K562 (cell line): Measurements from ENCODE around the gene DOK4. TPM values are rescaled to one million over a fixed set of nuclear protein-coding genes. Genes with fewer than 3 reads are reported as not detected.

Source experiments
- ARID3A ChIP-seq: IDR thresholded peaks from 2 replicates; pipeline ENCODE4 v1.6.1; 2012; ENCODE audit warnings: low read depth, low read length, improper control_type of control experiment, borderline replicate concordance
- BACH1 ChIP-seq: fragments of 200-800 bp; sonication (Bioruptor generic); IDR thresholded peaks from 2 replicates; pipeline ENCODE4 v1.6.1; 2016; ENCODE audit warnings: missing genetic modification characterization, missing compliant biosample characterization
- CLOCK ChIP-seq: fragments of 250-450 bp; sonication (Bioruptor Pico); IDR thresholded peaks from 2 replicates; pipeline ENCODE4 v1.4.0; 2020; ENCODE audit warnings: mild to moderate bottlenecking, moderate library complexity, borderline replicate concordance
- ELF4 ChIP-seq: fragments of 450-650 bp; formaldehyde crosslinking; IDR thresholded peaks from 2 replicates; pipeline ENCODE4 v1.4.0; 2022; ENCODE audit warnings: missing genetic modification characterization
- ETS1 ChIP-seq: conservative IDR thresholded peaks from 2 replicates; pipeline ENCODE4 v1.6.1; 2011; ENCODE audit warnings: low read depth, mild to moderate bottlenecking, low read length; ENCODE audit not compliant: control insufficient read depth
- HDAC1 ChIP-seq, 2 experiments: fragments of 450-650 bp; IDR thresholded peaks; 2 replicates each; pipeline ENCODE4 v1.6.1; 2016 to 2017; ENCODE audit warnings: inconsistent platforms in 1 of 2, mild to moderate bottlenecking in 1 of 2, moderate library complexity in 1 of 2
- HNRNPL ChIP-seq: fragments of 200-400 bp; formaldehyde crosslinking; IDR thresholded peaks from 2 replicates; pipeline ENCODE4 v1.6.1; 2017; ENCODE audit warnings: low read depth, mild to moderate bottlenecking, low read length
- HOXB6 ChIP-seq: fragments of 250-450 bp; sonication (Bioruptor Pico); IDR thresholded peaks from 2 replicates; pipeline ENCODE4 v1.5.1; 2022; ENCODE audit warnings: mild to moderate bottlenecking, borderline replicate concordance
- KDM4B ChIP-seq, 2 experiments: fragments of 450-650 bp in 1 of 2; sonication (generic) in 1 of 2; IDR thresholded peaks; 2 replicates each; pipeline ENCODE4 v1.6.1; 2016 to 2017; ENCODE audit warnings: borderline replicate concordance in 2 of 2, antibody characterized with exemption in 1 of 2, low read depth in 1 of 2, mild to moderate bottlenecking in 1 of 2
- MCM5 ChIP-seq: fragments of 450-650 bp; IDR thresholded peaks from 2 replicates; pipeline ENCODE4 v1.6.1; 2016; ENCODE audit warnings: low read depth
- MEIS2 ChIP-seq: fragments of 450-650 bp; IDR thresholded peaks from 2 replicates; pipeline ENCODE4 v1.6.1; 2014; ENCODE audit warnings: mild to moderate bottlenecking; ENCODE audit not compliant: partially characterized antibody
- MIER1 ChIP-seq: fragments of 450-650 bp; IDR thresholded peaks from 2 replicates; pipeline ENCODE4 v1.6.1; 2016; ENCODE audit warnings: antibody characterized with exemption, mild to moderate bottlenecking, low read depth
- MNT ChIP-seq, 2 experiments: fragments of 450-650 bp; conservative IDR thresholded peaks; 2 replicates each; pipeline ENCODE4 v1.6.1; 2017; ENCODE audit warnings: mild to moderate bottlenecking in 2 of 2, moderate library complexity in 2 of 2
- SMARCE1 ChIP-seq: fragments of 450-650 bp; IDR thresholded peaks from 2 replicates; pipeline ENCODE4 v1.7.1; 2016; ENCODE audit warnings: mild to moderate bottlenecking
- STAG1 ChIP-seq: sonication (generic); formaldehyde crosslinking; IDR thresholded peaks from 2 replicates; pipeline ENCODE4 v1.5.0; 2020; ENCODE audit warnings: missing genetic modification reagents, borderline replicate concordance
- TAF9B ChIP-seq: fragments of 450-650 bp; IDR thresholded peaks from 2 replicates; pipeline ENCODE4 v1.6.1; 2018; ENCODE audit warnings: mild to moderate bottlenecking; ENCODE audit not compliant: partially characterized antibody
- TRIM24 ChIP-seq, 2 experiments: fragments of 450-650 bp; IDR thresholded peaks; 2 replicates each; pipeline ENCODE4 v1.6.1; 2016
- TRIM28 ChIP-seq: fragments of 450-650 bp; IDR thresholded peaks from 2 replicates; pipeline ENCODE4 v1.6.1; 2017
- ZNF445 ChIP-seq: fragments of 250-450 bp; sonication (Bioruptor Pico); IDR thresholded peaks from 2 replicates; pipeline ENCODE4 v1.4.0; 2020; ENCODE audit warnings: low read depth, mild to moderate bottlenecking, moderate library complexity
- polyA plus RNA-seq, 8 experiments: library from polyadenylated mRNA; depleted of rRNA in 4 of 8; stranded (reverse) in 5 of 8; unstranded in 3 of 8; fragments of >200 nt; fragmentation: Nextera tagmentation in 2 of 8; fragmentation: Illumina TruSeq in 1 of 8; extraction: Ambion mirVana in 2 of 8; extraction: Trizol in 1 of 8; gene quantifications; 2 replicates each; pipeline versions ENCODE4 v1.2.1 to v1.2.3, GENCODE V29; 2011 to 2014; ENCODE audit warnings: inconsistent platforms in 1 of 8, missing spikeins in 1 of 8
- total RNA-seq, 7 experiments: library from RNA; depleted of rRNA in 6 of 7; stranded (reverse); fragments of >200 nt in 6 of 7; fragmentation: Illumina TruSeq in 2 of 7; extraction: Trizol in 2 of 7; gene quantifications; 2 replicates each; pipeline versions ENCODE4 v1.2.1 to v1.2.3, GENCODE V29; 2011 to 2021; ENCODE audit warnings: low replicate concordance in 1 of 7

Gene DOK4
- total and polyA plus RNA-seq, 9 of the 15 experiments (the other 6 are each of a cell fraction or from before 2014, with no cell fraction given) = 0.10 to 14.4 (median 8.3) TPM

GRCh38 chr16:57462209-57462977 is 23.9 kb downstream of the DOK4 start, which contains the start of gene POLR2C (continued):
- TF ChIP-seq TRIM24 (IDR thresholded peaks at IDR 0.05) = no peak
- TF ChIP-seq MIER1 = no peak
- TF ChIP-seq ELF4 (CRISPR knock-in tag) = no peak
- TF ChIP-seq TAF9B = peak; percentile 93
- TF ChIP-seq HOXB6 (CRISPR knock-in tag) = no peak
- no peak for TF ChIP-seq ZNF445 (CRISPR knock-in tag)
- no peak for TF ChIP-seq TRIM28
- TF ChIP-seq STAG1 (CRISPR knock-in tag) = no peak
- TF ChIP-seq KDM4B (IDR thresholded peaks at IDR 0.05; ENCODE audit: borderline replicate concordance in 2 of 2, low read depth in 1 of 2) = peak in 1 of 2 experiments; percentile 95; a peak in 2 of 4 replicates
- TF ChIP-seq HDAC1 (IDR thresholded peaks at IDR 0.05) = peak in 1 of 2 experiments; percentile 70; a peak in 2 of 4 replicates
- 0 out of 2 replicates have a peak, but pooled peaks have one; percentile 14 for TF ChIP-seq HNRNPL
- TF ChIP-seq MCM5 = no peak
- no peak for TF ChIP-seq ARID3A
- no peak for TF ChIP-seq CLOCK (CRISPR knock-in tag)
- TF ChIP-seq MEIS2 = no peak
- TF ChIP-seq MNT (conservative IDR thresholded peaks at IDR 0.05) = peak; percentile 49 to 78
- TF ChIP-seq SMARCE1 = no peak
- TF ChIP-seq BACH1 (tag) = no peak
- peak; percentile 96 for TF ChIP-seq ETS1
